Kidney epithelial cell (primary cell): ENCODE results near the gene RASD2. TPM values are rescaled to one million over a fixed set of nuclear protein-coding genes. Genes with fewer than 3 reads are reported as not detected.

Experiments used
- DNase-seq: peaks from one replicate; pipeline ENCODE4 v3.0.0-alpha.2; 2010; ENCODE audit warnings: low read depth
- H3K27me3 ChIP-seq: 2 replicates; pipeline ENCODE4 v1.6.0; 2011; ENCODE audit warnings: low read length; ENCODE audit not compliant: control insufficient read depth, insufficient read depth
- H3K36me3 ChIP-seq: 2 replicates; pipeline ENCODE4 v1.5.1; 2011; ENCODE audit warnings: low read length; ENCODE audit not compliant: control insufficient read depth, insufficient read depth
- H3K4me3 ChIP-seq: 2 replicates; pipeline ENCODE4 v1.5.1; 2011; ENCODE audit warnings: low read depth, mild to moderate bottlenecking, control low read depth, low read length
- total RNA-seq: library from RNA; depleted of rRNA; stranded (reverse); fragments of >200 nt; gene quantifications from 2 replicates; pipeline ENCODE4 v1.2.3, GENCODE V29; 2015
- TF ChIP-seq, protein P1 (sequence below): IDR thresholded peaks from 2 replicates; pipeline ENCODE4 v1.5.1; 2011; ENCODE audit warnings: mild to moderate bottlenecking, moderate library complexity, low read length, control low read depth, inconsistent platforms; ENCODE audit not compliant: insufficient read depth, poor library complexity, severe bottlenecking

Gene RASD2
- total RNA-seq, 1 donor from 2014 or later, result 0.04 TPM

DNA sequence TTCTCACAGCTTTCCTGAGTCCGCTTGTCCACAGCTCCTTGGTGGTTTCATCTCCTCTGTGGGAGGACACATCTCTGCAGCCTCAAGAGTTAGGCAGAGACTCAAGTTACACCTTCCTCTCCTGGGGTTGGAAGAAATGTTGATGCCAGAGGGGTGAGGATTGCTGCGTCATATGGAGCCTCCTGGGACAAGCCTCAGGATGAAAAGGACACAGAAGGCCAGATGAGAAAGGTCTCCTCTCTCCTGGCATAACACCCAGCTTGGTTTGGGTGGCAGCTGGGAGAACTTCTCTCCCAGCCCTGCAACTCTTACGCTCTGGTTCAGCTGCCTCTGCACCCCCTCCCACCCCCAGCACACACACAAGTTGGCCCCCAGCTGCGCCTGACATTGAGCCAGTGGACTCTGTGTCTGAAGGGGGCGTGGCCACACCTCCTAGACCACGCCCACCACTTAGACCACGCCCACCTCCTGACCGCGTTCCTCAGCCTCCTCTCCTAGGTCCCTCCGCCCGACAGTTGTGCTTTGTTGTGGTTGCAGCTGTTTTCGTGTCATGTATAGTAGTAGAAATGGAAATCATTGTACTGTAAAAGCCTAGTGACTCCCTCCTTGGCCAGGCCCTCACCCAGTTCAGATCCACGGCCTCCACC is 11.7 kb downstream of the RASD2 start:
- DNase-seq, result no peak
- TF ChIP-seq, protein P1, sequence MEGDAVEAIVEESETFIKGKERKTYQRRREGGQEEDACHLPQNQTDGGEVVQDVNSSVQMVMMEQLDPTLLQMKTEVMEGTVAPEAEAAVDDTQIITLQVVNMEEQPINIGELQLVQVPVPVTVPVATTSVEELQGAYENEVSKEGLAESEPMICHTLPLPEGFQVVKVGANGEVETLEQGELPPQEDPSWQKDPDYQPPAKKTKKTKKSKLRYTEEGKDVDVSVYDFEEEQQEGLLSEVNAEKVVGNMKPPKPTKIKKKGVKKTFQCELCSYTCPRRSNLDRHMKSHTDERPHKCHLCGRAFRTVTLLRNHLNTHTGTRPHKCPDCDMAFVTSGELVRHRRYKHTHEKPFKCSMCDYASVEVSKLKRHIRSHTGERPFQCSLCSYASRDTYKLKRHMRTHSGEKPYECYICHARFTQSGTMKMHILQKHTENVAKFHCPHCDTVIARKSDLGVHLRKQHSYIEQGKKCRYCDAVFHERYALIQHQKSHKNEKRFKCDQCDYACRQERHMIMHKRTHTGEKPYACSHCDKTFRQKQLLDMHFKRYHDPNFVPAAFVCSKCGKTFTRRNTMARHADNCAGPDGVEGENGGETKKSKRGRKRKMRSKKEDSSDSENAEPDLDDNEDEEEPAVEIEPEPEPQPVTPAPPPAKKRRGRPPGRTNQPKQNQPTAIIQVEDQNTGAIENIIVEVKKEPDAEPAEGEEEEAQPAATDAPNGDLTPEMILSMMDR, result no peak
- Histone ChIP-seq H3K4me3 (no peak overlapping the region), H3K36me3 (no peaks in the 10 kb centered on the region), H3K27me3 (peaks cover 9% of the 10 kb centered on the region)

DNA sequence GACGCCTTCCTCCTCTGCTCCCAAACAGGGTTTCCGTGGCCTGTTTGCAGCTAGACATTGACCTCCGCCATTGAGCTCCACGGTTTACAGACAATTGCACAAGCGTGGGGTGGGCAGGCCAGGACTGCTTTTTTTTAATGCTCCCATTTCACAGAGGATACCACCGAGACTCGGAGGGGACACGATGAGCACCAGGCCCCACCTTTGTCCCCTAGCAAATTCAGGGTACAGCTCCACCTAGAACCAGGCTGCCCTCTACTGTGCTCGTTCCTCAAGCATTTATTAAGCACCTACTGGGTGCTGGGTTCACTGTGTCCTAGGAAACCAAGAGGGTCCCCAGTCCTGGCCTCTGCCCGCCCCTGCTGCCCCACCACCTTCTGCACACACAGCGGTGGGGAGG is 12.2 kb downstream of the RASD2 start:
- DNase-seq, result no peak
- peaks cover 10% of the 10 kb centered on the region for H3K27me3 ChIP-seq
- H3K4me3 ChIP-seq, result no peak overlapping the region
- no peaks in the 10 kb centered on the region for H3K36me3 ChIP-seq
- TF ChIP-seq, protein P1, result no peak

DNA sequence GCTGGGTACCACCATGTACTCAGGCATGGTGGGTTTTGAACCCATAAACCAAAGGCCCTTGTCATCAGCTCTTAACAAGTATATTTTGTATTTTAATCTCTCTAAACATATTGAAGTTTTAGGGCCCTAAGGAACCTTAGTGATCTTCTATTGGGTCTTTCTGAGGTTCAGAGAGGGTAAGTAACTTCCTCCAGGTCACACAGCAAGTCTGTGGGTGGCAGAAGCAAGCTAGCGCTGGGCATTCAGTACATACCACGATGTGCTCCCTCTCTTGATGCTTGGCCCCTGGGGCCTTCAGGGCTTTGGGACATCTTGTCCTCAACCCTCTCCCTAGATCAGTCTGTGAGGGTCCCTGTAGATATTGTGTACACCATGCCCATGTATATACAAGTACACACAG is 12.7 kb downstream of the RASD2 start:
- no peak for DNase-seq
- TF ChIP-seq, protein P1, result no peak
- no peaks in the 10 kb centered on the region for H3K36me3 ChIP-seq
- peaks cover 8% of the 10 kb centered on the region for H3K27me3 ChIP-seq
- H3K4me3 ChIP-seq, result no peak overlapping the region

GRCh38 chr22:35554297-35554845 is 13.7 kb downstream of the RASD2 start:
- TF ChIP-seq, protein P1, result no peak
- DNase-seq, result no peak
- H3K27me3 ChIP-seq, result peaks cover 5% of the 10 kb centered on the region

DNA sequence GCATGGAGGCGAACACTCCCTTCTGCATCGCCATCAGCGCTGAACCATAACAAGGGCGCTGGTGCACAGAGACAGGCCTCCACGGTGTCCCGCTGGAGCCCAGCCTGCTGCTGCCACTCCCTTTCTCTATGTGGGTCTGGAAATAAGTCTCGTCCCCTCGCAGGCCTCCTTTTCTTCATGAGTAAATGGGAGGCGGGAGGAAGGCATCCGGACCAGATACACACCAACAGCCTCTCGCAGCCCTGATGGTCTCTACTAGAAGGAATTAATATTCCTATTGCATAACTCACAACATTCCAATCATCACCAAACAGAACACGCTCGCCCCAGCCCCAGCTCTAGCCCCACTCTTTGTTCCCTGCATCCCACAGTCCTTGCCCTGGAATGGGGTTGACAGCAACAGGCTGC is 14.9 kb downstream of the RASD2 start:
- DNase-seq, result no peak
- no peaks in the 10 kb centered on the region for H3K36me3 ChIP-seq
- no peak overlapping the region for H3K4me3 ChIP-seq
- peaks cover 5% of the 10 kb centered on the region for H3K27me3 ChIP-seq
- TF ChIP-seq, protein P1, result no peak

More at GRCh38 chr22:35554297-35554845, 13.7 kb downstream of the RASD2 start:
- no peaks in the 10 kb centered on the region for H3K36me3 ChIP-seq
- H3K4me3 ChIP-seq, result no peak overlapping the region
